Keratinocyte (primary cell): Measurements from ENCODE around the gene GPR180. TPM values are rescaled to one million over a fixed set of nuclear protein-coding genes. Genes with fewer than 3 reads are reported as not detected.

ENCODE experiments used
- DNase-seq: peaks from one replicate; pipeline ENCODE4 v3.0.0-alpha.2; 2011; ENCODE audit warnings: low read depth, missing footprints, low spot score
- FAIRE-seq: peaks from 2 replicates; lab custom pipeline; 2011; peaks lifted over from hg19 to GRCh38; lab: Jason Lieb, UNC
- H2AFZ ChIP-seq: 2 replicates; pipeline ENCODE4 v1.6.0; 2012; ENCODE audit warnings: low read length, control low read depth, inconsistent platforms; ENCODE audit not compliant: control insufficient read depth
- H3K27ac ChIP-seq: 2 replicates; pipeline ENCODE4 v1.5.1; 2011; ENCODE audit warnings: low read length; ENCODE audit not compliant: control insufficient read depth, insufficient read depth
- H3K27me3 ChIP-seq: 3 replicates; pipeline ENCODE4 v1.6.0; 2011; ENCODE audit warnings: low read length; ENCODE audit not compliant: control insufficient read depth, insufficient read depth; ENCODE audit errors: extremely low read depth
- H3K36me3 ChIP-seq, 2 experiments: 2 replicates in 1 of 2; 3 replicates in 1 of 2; pipeline ENCODE4 v1.5.1; 2011; ENCODE audit warnings: low read length in 2 of 2, mild to moderate bottlenecking in 1 of 2; ENCODE audit not compliant: control insufficient read depth in 2 of 2, insufficient read depth in 2 of 2; ENCODE audit errors: extremely low read depth in 1 of 2
- H3K4me1 ChIP-seq: 3 replicates; pipeline ENCODE4 v1.5.1; 2011; ENCODE audit warnings: low read length; ENCODE audit not compliant: control insufficient read depth, insufficient read depth; ENCODE audit errors: extremely low read depth
- H3K4me2 ChIP-seq: 3 replicates; pipeline ENCODE4 v1.6.0; 2011; ENCODE audit warnings: low read depth, low read length; ENCODE audit not compliant: control insufficient read depth, insufficient read depth; ENCODE audit errors: extremely low read depth
- H3K4me3 ChIP-seq, 3 experiments: fragments of 200-600 bp in 1 of 3; sonication (generic) in 1 of 3; 2 replicates in 2 of 3; 3 replicates in 1 of 3; pipeline ENCODE4 v1.5.1; 2011 to 2016; ENCODE audit warnings: low read length in 3 of 3, mild to moderate bottlenecking in 3 of 3, control low read depth in 2 of 3, inconsistent platforms in 1 of 3, low read depth in 1 of 3, mixed read lengths in 1 of 3, mixed run types in 1 of 3, moderate library complexity in 1 of 3; ENCODE audit not compliant: control insufficient read depth in 2 of 3, insufficient read depth in 2 of 3; ENCODE audit errors: extremely low read depth in 1 of 3
- H3K79me2 ChIP-seq: 2 replicates; pipeline ENCODE4 v1.6.0; 2012; ENCODE audit warnings: low read length; ENCODE audit not compliant: control insufficient read depth, insufficient read depth
- H3K9ac ChIP-seq: 3 replicates; pipeline ENCODE4 v1.6.0; 2011; ENCODE audit warnings: low read length; ENCODE audit not compliant: control insufficient read depth, insufficient read depth; ENCODE audit errors: extremely low read depth
- H3K9me1 ChIP-seq: 3 replicates; pipeline ENCODE4 v1.6.0; 2011; ENCODE audit warnings: low read length; ENCODE audit not compliant: control insufficient read depth, insufficient read depth; ENCODE audit errors: extremely low read depth
- H3K9me3 ChIP-seq: 2 replicates; pipeline ENCODE4 v1.5.1; 2012; ENCODE audit warnings: low read depth, low read length; ENCODE audit not compliant: control insufficient read depth
- H4K20me1 ChIP-seq: 3 replicates; pipeline ENCODE4 v1.6.0; 2011; ENCODE audit warnings: low read length; ENCODE audit not compliant: control insufficient read depth, insufficient read depth; ENCODE audit errors: extremely low read depth
- CTCF ChIP-seq, 3 experiments: IDR thresholded peaks in 1 of 3; conservative IDR thresholded peaks in 1 of 3; optimal IDR thresholded peaks in 1 of 3; 2 replicates in 2 of 3; 3 replicates in 1 of 3; pipeline versions ENCODE3 to v1.5.1; 2011; ENCODE audit warnings: low read length in 3 of 3, mild to moderate bottlenecking in 3 of 3, moderate library complexity in 2 of 3, control low read depth in 1 of 3, inconsistent platforms in 1 of 3; ENCODE audit not compliant: insufficient read depth in 2 of 3; ENCODE audit errors: extremely low read depth in 1 of 3
- EZH2 ChIP-seq: IDR thresholded peaks from one replicate; pipeline ENCODE4 v1.6.1; 2012; ENCODE audit warnings: inconsistent platforms, mild to moderate bottlenecking, low read length, moderate library complexity
- dilution Hi-C: fragments of 300-500 bp; cut with MboI; formaldehyde crosslinking; loops from one replicate; pipeline ENCODE4 v1.7.0; 2020; ENCODE audit warnings: low sequenced_read_pairs; ENCODE audit not compliant: extremely low pct_ligation_motif_present
- polyA plus RNA-seq, 5 experiments: library from polyadenylated mRNA; depleted of rRNA in 3 of 5; stranded (reverse) in 3 of 5; stranded (forward) in 1 of 5; unstranded in 1 of 5; fragments of >200 nt; gene quantifications; 1 replicate in 1 of 5; 2 replicates in 3 of 5; 3 replicates in 1 of 5; pipeline versions ENCODE4 v1.2.1 to v1.2.3, GENCODE V29; 2011 to 2012; ENCODE audit warnings: missing spikeins in 2 of 5, low read depth in 1 of 5, low replicate concordance in 1 of 5

Gene GPR180
- polyA plus RNA-seq, 1 donor (not counting 4 experiments of a cell fraction or from before 2014, with no cell fraction given): 9.9 TPM

DNA sequence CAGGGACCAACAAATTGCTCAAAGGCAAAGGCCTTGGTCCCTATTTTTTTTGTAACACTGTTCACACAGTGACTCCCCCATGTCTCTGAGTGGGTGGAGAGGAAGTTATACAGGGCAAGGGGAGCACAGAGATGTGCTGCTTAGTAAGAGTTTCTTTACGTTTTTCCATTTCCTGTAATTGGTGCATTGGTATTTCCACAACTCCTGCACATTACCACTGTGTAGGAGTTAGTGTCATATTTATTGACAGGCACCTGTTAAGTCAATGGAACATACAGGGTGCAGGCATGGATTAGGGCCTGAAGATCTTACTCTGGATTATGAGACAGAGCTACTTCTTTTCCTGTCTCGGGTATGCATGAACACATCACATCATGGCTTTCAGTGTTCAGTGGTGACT lies 65.5 kb downstream of the GPR180 start:
- Histone ChIP-seq H3K4me3 (no peak overlapping the region), H3K9me3 (no peaks in the 10 kb centered on the region), H3K27ac (no peak overlapping the region), H3K4me1 (peaks cover 10% of the 10 kb centered on the region), H2AFZ (no peak overlapping the region), H3K4me2 (no peak overlapping the region), H3K79me2 (no peaks in the 10 kb centered on the region), H3K9ac (no peak overlapping the region), H3K27me3 (no peaks in the 10 kb centered on the region), H3K9me1 (no peaks in the 10 kb centered on the region), H3K36me3 (no peaks in the 10 kb centered on the region), H4K20me1 (no peaks in the 10 kb centered on the region)
- FAIRE-seq: peak; percentile 5
- dilution Hi-C loops: no loop called here
- no peak for DNase-seq
- TF ChIP-seq EZH2 (no peak), CTCF (optimal IDR thresholded peaks at IDR 0.05 in 1 of 3, IDR thresholded peaks at IDR 0.05 in 1 of 3, conservative IDR thresholded peaks at IDR 0.05 in 1 of 3; ENCODE audit: extremely low read depth in 1 of 3, insufficient read depth in 2 of 3, low read length in 3 of 3) (no peak)

GRCh38 chr13:94672400-94672799 lies 70.7 kb downstream of the GPR180 start:
- Histone ChIP-seq H3K36me3 (no peaks in the 10 kb centered on the region), H3K27ac (no peak overlapping the region), H3K4me2 (no peak overlapping the region), H4K20me1 (no peaks in the 10 kb centered on the region), H3K4me3 (no peak overlapping the region), H3K9ac (no peak overlapping the region), H3K9me1 (no peaks in the 10 kb centered on the region), H3K27me3 (no peaks in the 10 kb centered on the region), H3K9me3 (no peaks in the 10 kb centered on the region), H3K4me1 (no peaks in the 10 kb centered on the region), H2AFZ (no peak overlapping the region), H3K79me2 (no peaks in the 10 kb centered on the region)
- TF ChIP-seq CTCF (optimal IDR thresholded peaks at IDR 0.05 in 1 of 3, IDR thresholded peaks at IDR 0.05 in 1 of 3, conservative IDR thresholded peaks at IDR 0.05 in 1 of 3; ENCODE audit: extremely low read depth in 1 of 3, insufficient read depth in 2 of 3, low read length in 3 of 3) (no peak), EZH2 (no peak)
- dilution Hi-C loops: no loop called here
- DNase-seq (no peak), FAIRE-seq (peak; percentile 29)
